Esophagus squamous epithelium (tissue), 4 donors: ENCODE data around the gene SDR42E1.

Experiments used
- CTCF ChIP-seq, 6 experiments: fragments of 450-650 bp in 4 of 6; fragments of 200-600 bp in 2 of 6; sonication (generic) in 2 of 6; IDR thresholded peaks; one replicate each; pipeline ENCODE4 v1.5.1; 2016 to 2019; ENCODE audit warnings: antibody characterized with exemption in 6 of 6, mild to moderate bottlenecking in 4 of 6, moderate library complexity in 4 of 6
- POLR2A ChIP-seq, 4 donors: fragments of 450-650 bp; IDR thresholded peaks; one replicate each; pipeline ENCODE4 v1.6.1; 2017; ENCODE audit warnings: antibody characterized with exemption in 4 of 4, mild to moderate bottlenecking in 4 of 4, moderate library complexity in 3 of 4

- TF ChIP-seq CTCF (IDR thresholded peaks at IDR 0.05) (no peak), POLR2A (IDR thresholded peaks at IDR 0.05) (no peak)
Measured at GRCh38 chr16:81946206-81946605, 65.1 kb downstream of the SDR42E1 start.
